Upper lobe of left lung (tissue), 4 donors: ENCODE data around the gene RTP3.

Experiments
- EP300 ChIP-seq, 4 donors: sonication (generic); formaldehyde crosslinking; IDR thresholded peaks; one replicate each; pipeline ENCODE4 v1.5.1; 2017; ENCODE audit warnings: antibody characterized with exemption in 4 of 4, control low read depth in 2 of 4
- POLR2A ChIP-seq, 4 donors: fragments of 450-650 bp; IDR thresholded peaks; one replicate each; pipeline ENCODE4 v1.5.1; 2016 to 2017; ENCODE audit warnings: antibody characterized with exemption in 4 of 4, mild to moderate bottlenecking in 2 of 4
- POLR2AphosphoS5 ChIP-seq, 2 donors: sonication (generic); formaldehyde crosslinking; IDR thresholded peaks; one replicate each; pipeline ENCODE4 v1.5.1; 2017; ENCODE audit warnings: antibody characterized with exemption in 2 of 2
- TF ChIP-seq, protein P1 (sequence below), 6 experiments: fragments of 450-650 bp in 4 of 6; fragments of 200-600 bp in 2 of 6; sonication (generic) in 2 of 6; IDR thresholded peaks; one replicate each; pipeline ENCODE4 v1.5.1; 2016 to 2019; ENCODE audit warnings: antibody characterized with exemption in 6 of 6

- TF ChIP-seq POLR2A (IDR thresholded peaks at IDR 0.05) (no peak), POLR2AphosphoS5 (IDR thresholded peaks at IDR 0.05) (no peak), EP300 (IDR thresholded peaks at IDR 0.05) (no peak)
- TF ChIP-seq, protein P1, sequence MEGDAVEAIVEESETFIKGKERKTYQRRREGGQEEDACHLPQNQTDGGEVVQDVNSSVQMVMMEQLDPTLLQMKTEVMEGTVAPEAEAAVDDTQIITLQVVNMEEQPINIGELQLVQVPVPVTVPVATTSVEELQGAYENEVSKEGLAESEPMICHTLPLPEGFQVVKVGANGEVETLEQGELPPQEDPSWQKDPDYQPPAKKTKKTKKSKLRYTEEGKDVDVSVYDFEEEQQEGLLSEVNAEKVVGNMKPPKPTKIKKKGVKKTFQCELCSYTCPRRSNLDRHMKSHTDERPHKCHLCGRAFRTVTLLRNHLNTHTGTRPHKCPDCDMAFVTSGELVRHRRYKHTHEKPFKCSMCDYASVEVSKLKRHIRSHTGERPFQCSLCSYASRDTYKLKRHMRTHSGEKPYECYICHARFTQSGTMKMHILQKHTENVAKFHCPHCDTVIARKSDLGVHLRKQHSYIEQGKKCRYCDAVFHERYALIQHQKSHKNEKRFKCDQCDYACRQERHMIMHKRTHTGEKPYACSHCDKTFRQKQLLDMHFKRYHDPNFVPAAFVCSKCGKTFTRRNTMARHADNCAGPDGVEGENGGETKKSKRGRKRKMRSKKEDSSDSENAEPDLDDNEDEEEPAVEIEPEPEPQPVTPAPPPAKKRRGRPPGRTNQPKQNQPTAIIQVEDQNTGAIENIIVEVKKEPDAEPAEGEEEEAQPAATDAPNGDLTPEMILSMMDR (IDR thresholded peaks at IDR 0.05): no peak
Observed at GRCh38 chr3:46467562-46467961, 30.2 kb upstream of the RTP3 start.
